ENCODE results near the gene MAPKAP1.

MAPKAP1 gene

DNA sequence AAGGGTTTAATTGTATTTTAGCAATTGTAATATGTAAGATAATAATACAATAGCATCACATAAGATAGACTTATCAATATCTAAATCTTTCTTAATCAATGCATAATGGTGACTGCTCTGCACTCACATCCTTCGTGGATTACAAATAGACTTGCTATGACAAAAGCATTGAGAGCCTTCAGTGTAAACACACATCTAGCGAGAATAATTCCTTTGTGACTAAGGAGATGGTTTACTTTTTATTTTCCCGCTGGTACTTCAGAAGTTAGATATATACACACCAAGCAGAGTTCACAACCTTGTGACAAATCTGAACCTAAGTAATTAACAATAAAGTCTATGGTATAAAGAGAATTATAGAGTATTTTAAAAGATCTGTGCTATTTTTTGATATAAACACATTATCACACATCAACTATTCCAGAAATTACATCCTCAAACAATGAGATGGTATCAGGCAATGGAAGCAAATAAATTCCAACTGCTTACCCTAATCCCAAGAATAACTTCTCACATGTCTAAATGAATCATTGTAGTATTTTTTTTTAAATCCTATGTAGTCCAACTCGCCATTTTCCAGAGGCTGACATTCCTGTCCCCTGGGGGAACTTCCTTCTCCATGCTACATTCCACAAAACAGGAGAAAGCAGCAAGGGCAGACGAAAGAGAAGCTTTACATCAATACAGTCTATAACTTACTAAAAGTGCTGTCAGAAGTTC is 51.2 kb downstream of the MAPKAP1 start:
- Histone ChIP-seq H3K36me3 (ENCODE audit: insufficient read depth, insufficient read length, low read length) (peaks cover 13% of the 10 kb centered on the region), H3K9me3 (ENCODE audit: insufficient read depth, low read length) (no peaks in the 10 kb centered on the region), H3K27me3 (ENCODE audit: insufficient read depth, insufficient read length) (no peaks in the 10 kb centered on the region), H3K9ac (ENCODE audit: insufficient read length, low read depth) (no peak overlapping the region), H3K4me1 (ENCODE audit: insufficient read depth, insufficient read length) (peaks cover 9% of the 10 kb centered on the region), H3K4me3 (ENCODE audit: insufficient read length, low read depth) (no peak overlapping the region)
- TF ChIP-seq SUZ12 (IDR thresholded peaks at IDR 0.05; ENCODE audit: extremely low read depth, insufficient read depth, insufficient read length), result no peak
- no peak for TF ChIP-seq YY1 (IDR thresholded peaks at IDR 0.05; ENCODE audit: insufficient read depth, insufficient read length)
- no peak for TF ChIP-seq ZNF274 (IDR thresholded peaks at IDR 0.05; ENCODE audit: low read depth, low read length)
- no peak for DNase-seq (ENCODE audit: low read depth, low spot score)

DNA sequence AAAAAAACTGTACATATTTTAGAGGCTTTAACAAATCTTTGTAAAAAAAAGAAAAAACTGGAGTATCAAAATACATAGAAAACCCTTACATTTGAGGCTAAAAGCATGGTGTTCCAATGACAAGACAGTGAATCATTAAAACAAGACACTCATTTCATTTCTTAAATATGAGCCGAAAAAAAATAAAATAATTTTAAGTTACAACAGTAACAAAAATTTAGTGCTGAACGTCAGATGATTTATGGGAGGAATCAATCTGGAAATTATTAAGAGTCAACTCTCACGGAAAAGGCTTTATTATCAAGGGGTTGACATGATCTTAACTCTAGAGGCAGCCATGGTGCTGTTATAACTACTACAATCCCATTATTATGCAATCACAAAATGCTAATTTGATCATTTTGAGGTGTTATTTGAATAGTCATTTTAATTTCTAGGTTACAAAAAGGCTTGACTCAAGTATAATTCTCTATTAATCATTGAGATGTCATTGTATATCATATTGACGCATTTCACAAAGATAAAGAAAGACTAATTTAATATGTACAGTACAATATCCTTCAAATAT is 51.9 kb downstream of the MAPKAP1 start:
- H3K4me1 ChIP-seq (ENCODE audit: insufficient read depth, insufficient read length), result peaks cover 9% of the 10 kb centered on the region
- no peak overlapping the region for H3K9ac ChIP-seq (ENCODE audit: insufficient read length, low read depth)
- H3K36me3 ChIP-seq (ENCODE audit: insufficient read depth, insufficient read length, low read length), result peaks cover 13% of the 10 kb centered on the region
- H3K9me3 ChIP-seq (ENCODE audit: insufficient read depth, low read length), result no peaks in the 10 kb centered on the region
- H3K27me3 ChIP-seq (ENCODE audit: insufficient read depth, insufficient read length), result no peaks in the 10 kb centered on the region
- no peak overlapping the region for H3K4me3 ChIP-seq (ENCODE audit: insufficient read length, low read depth)
- TF ChIP-seq YY1 (IDR thresholded peaks at IDR 0.05; ENCODE audit: insufficient read depth, insufficient read length) (no peak), ZNF274 (IDR thresholded peaks at IDR 0.05; ENCODE audit: low read depth, low read length) (no peak), SUZ12 (IDR thresholded peaks at IDR 0.05; ENCODE audit: extremely low read depth, insufficient read depth, insufficient read length) (no peak)
- DNase-seq (ENCODE audit: low read depth, low spot score), result no peak

DNA sequence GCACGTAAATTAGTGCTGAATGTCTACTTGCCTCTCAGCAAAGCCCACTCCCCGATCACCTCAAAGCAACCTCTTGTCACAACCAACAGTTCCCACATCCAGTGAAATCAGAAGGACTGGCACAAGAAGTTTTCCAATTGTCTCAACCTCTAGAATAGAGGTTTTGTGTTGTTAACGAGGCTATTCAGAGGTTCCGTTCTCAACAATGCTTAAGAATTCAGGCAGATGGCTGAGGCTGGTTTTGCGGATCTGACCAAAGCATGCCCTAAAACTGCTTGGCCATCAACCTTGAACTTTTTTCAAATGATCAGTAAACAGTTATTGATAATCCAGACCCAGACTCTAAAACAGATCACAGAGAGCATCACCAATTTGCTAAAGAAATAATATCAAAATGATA is 52.9 kb downstream of the MAPKAP1 start:
- peaks cover 9% of the 10 kb centered on the region for H3K36me3 ChIP-seq (ENCODE audit: insufficient read depth, insufficient read length, low read length)
- no peaks in the 10 kb centered on the region for H3K9me3 ChIP-seq (ENCODE audit: insufficient read depth, low read length)
- H3K4me1 ChIP-seq (ENCODE audit: insufficient read depth, insufficient read length), result peaks cover 9% of the 10 kb centered on the region
- no peak overlapping the region for H3K4me3 ChIP-seq (ENCODE audit: insufficient read length, low read depth)
- DNase-seq (ENCODE audit: low read depth, low spot score), result peak; percentile 82
- H3K27me3 ChIP-seq (ENCODE audit: insufficient read depth, insufficient read length), result no peaks in the 10 kb centered on the region
- H3K9ac ChIP-seq (ENCODE audit: insufficient read length, low read depth), result no peak overlapping the region
- TF ChIP-seq SUZ12 (IDR thresholded peaks at IDR 0.05; ENCODE audit: extremely low read depth, insufficient read depth, insufficient read length) (no peak), ZNF274 (IDR thresholded peaks at IDR 0.05; ENCODE audit: low read depth, low read length) (no peak), YY1 (IDR thresholded peaks at IDR 0.05; ENCODE audit: insufficient read depth, insufficient read length) (no peak)

DNA sequence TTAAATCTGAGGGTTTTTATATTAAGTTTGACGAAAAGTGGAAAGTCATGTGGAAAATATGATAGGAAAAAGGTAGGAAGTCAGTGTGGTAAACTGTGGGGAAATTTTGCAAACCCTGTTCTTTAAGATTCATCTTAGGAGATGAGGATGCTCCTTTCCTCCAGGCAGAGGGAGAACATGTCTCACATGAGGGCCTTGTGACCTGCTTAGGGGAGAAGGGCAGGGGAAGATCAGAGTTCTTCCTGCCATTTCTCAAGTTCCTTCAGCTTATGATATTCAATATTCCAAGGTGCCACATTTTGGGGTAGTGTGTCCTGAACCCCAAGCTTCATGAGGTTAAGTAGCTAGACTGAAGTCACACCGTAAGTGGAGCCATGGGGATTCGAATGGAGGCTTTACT is 53.7 kb downstream of the MAPKAP1 start:
- Histone ChIP-seq H3K36me3 (ENCODE audit: insufficient read depth, insufficient read length, low read length) (peaks cover 8% of the 10 kb centered on the region), H3K9ac (ENCODE audit: insufficient read length, low read depth) (no peak overlapping the region), H3K4me1 (ENCODE audit: insufficient read depth, insufficient read length) (peaks cover 9% of the 10 kb centered on the region), H3K4me3 (ENCODE audit: insufficient read length, low read depth) (no peak overlapping the region), H3K9me3 (ENCODE audit: insufficient read depth, low read length) (no peaks in the 10 kb centered on the region), H3K27me3 (ENCODE audit: insufficient read depth, insufficient read length) (no peaks in the 10 kb centered on the region)
- DNase-seq (ENCODE audit: low read depth, low spot score), result no peak
- TF ChIP-seq YY1 (IDR thresholded peaks at IDR 0.05; ENCODE audit: insufficient read depth, insufficient read length) (no peak), SUZ12 (IDR thresholded peaks at IDR 0.05; ENCODE audit: extremely low read depth, insufficient read depth, insufficient read length) (no peak), ZNF274 (IDR thresholded peaks at IDR 0.05; ENCODE audit: low read depth, low read length) (no peak)

DNA sequence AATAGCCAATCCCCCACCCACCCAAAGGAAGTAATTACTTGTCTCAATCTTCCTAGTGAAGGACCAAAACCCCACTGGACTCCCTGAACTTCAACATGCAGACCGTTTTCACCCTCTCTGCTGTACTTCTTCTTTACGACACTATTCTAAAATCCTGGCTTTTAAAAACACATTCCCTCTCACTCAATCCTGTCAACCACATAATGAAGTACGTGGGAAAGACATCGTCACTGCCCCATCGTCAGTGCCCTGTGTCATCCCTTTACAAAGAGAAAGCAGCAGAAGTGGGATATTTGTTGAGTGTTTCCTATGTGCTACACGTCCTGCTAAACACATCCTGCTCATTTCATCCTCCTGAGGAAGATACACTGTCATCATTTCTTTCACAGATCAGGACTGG is 54.2 kb downstream of the MAPKAP1 start:
- no peak overlapping the region for H3K9ac ChIP-seq (ENCODE audit: insufficient read length, low read depth)
- TF ChIP-seq YY1 (IDR thresholded peaks at IDR 0.05; ENCODE audit: insufficient read depth, insufficient read length), result no peak
- TF ChIP-seq ZNF274 (IDR thresholded peaks at IDR 0.05; ENCODE audit: low read depth, low read length), result no peak
- TF ChIP-seq SUZ12 (IDR thresholded peaks at IDR 0.05; ENCODE audit: extremely low read depth, insufficient read depth, insufficient read length), result no peak

DNA sequence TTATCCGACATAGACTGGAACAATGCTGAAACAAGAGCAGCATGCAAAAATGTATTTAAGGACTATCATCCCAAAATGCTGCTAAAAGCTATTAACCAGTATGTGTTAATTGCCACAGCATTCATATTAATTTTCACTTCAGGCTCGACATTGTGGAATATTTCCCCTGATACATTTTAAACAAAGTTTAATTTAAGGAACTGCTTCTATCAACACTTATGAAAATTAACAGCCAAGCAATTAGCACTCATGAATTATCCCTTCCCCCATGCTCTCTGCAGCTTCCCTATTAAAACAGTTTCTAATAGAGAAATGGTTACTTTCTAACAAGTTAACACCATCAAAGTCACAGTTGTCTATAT is 54.8 kb downstream of the MAPKAP1 start:
- H3K4me1 ChIP-seq (ENCODE audit: insufficient read depth, insufficient read length), result peaks cover 9% of the 10 kb centered on the region
- no peaks in the 10 kb centered on the region for H3K27me3 ChIP-seq (ENCODE audit: insufficient read depth, insufficient read length)
- H3K9me3 ChIP-seq (ENCODE audit: insufficient read depth, low read length), result no peaks in the 10 kb centered on the region
- H3K9ac ChIP-seq (ENCODE audit: insufficient read length, low read depth), result no peak overlapping the region
- H3K4me3 ChIP-seq (ENCODE audit: insufficient read length, low read depth), result no peak overlapping the region
- peaks cover 3% of the 10 kb centered on the region for H3K36me3 ChIP-seq (ENCODE audit: insufficient read depth, insufficient read length, low read length)
- DNase-seq (ENCODE audit: low read depth, low spot score), result no peak
- TF ChIP-seq ZNF274 (IDR thresholded peaks at IDR 0.05; ENCODE audit: low read depth, low read length) (no peak), SUZ12 (IDR thresholded peaks at IDR 0.05; ENCODE audit: extremely low read depth, insufficient read depth, insufficient read length) (no peak), YY1 (IDR thresholded peaks at IDR 0.05; ENCODE audit: insufficient read depth, insufficient read length) (no peak)

More for the DNA sequence above, 54.2 kb downstream of the MAPKAP1 start:
- Histone ChIP-seq H3K4me3 (ENCODE audit: insufficient read length, low read depth) (no peak overlapping the region), H3K36me3 (ENCODE audit: insufficient read depth, insufficient read length, low read length) (peaks cover 7% of the 10 kb centered on the region), H3K9me3 (ENCODE audit: insufficient read depth, low read length) (no peaks in the 10 kb centered on the region), H3K4me1 (ENCODE audit: insufficient read depth, insufficient read length) (peaks cover 9% of the 10 kb centered on the region), H3K27me3 (ENCODE audit: insufficient read depth, insufficient read length) (no peaks in the 10 kb centered on the region)
- no peak for DNase-seq (ENCODE audit: low read depth, low spot score)

DNA sequence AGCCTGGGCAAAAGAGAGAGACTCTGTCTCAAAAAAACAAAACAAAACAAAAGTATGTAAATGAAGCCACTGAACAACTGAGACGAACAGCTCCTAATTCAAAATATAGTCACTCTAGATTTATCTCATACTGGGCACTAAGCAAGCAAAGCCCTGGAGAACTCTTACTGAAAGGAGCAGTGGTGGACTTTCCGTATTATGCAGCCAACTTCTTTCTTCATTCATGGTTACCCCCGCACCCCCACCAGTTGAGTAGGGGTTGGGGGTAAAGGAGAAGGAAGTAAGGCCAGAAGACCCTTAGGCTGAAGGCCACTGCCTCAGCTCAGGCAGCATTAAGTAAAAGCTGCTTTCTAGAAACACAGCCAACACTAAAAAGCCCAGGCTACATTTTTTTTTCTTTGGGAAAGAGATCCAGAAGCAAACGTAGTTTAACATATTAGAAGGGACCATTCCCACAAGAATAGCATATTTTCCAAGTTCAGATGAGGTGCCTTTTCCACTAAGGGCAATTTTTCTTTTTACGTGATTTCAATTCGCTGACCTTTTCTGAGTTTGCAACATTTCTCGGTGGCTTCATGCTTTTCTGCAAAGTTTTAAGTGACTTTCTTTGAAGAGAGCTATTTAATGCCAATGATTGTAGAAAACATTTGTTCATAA is 55.3 kb downstream of the MAPKAP1 start:
- no peaks in the 10 kb centered on the region for H3K9me3 ChIP-seq (ENCODE audit: insufficient read depth, low read length)
- TF ChIP-seq SUZ12 (IDR thresholded peaks at IDR 0.05; ENCODE audit: extremely low read depth, insufficient read depth, insufficient read length) (no peak), ZNF274 (IDR thresholded peaks at IDR 0.05; ENCODE audit: low read depth, low read length) (no peak), YY1 (IDR thresholded peaks at IDR 0.05; ENCODE audit: insufficient read depth, insufficient read length) (no peak)
- H3K9ac ChIP-seq (ENCODE audit: insufficient read length, low read depth), result no peak overlapping the region
- H3K4me3 ChIP-seq (ENCODE audit: insufficient read length, low read depth), result no peak overlapping the region
- H3K27me3 ChIP-seq (ENCODE audit: insufficient read depth, insufficient read length), result no peaks in the 10 kb centered on the region
- peaks cover 9% of the 10 kb centered on the region for H3K4me1 ChIP-seq (ENCODE audit: insufficient read depth, insufficient read length)
- no peak for DNase-seq (ENCODE audit: low read depth, low spot score)
- peaks cover 2% of the 10 kb centered on the region for H3K36me3 ChIP-seq (ENCODE audit: insufficient read depth, insufficient read length, low read length)
